K562 (cell line): Measurements from ENCODE around the gene ICAM2.

Experiments
- CTCF ChIP-seq, 3 experiments: IDR thresholded peaks in 2 of 3; conservative IDR thresholded peaks in 1 of 3; 2 replicates each; pipeline ENCODE4 v1.5.1; 2011 to 2012; ENCODE audit warnings: low read length in 3 of 3, mild to moderate bottlenecking in 3 of 3, control low read depth in 2 of 3, improper control_type of control experiment in 1 of 3, inconsistent platforms in 1 of 3, low read depth in 1 of 3, mixed read lengths in 1 of 3, moderate library complexity in 1 of 3; ENCODE audit not compliant: insufficient read depth in 2 of 3
- E2F3 ChIP-seq: fragments of 250-450 bp; sonication (Bioruptor Pico); IDR thresholded peaks from 2 replicates; pipeline ENCODE4 v1.4.0; 2020; ENCODE audit warnings: mild to moderate bottlenecking
- ELK1 ChIP-seq: sonication (generic); formaldehyde crosslinking; IDR thresholded peaks from 2 replicates; pipeline ENCODE4 v1.8.1; 2022; ENCODE audit warnings: missing genetic modification reagents
- GATAD2A ChIP-seq: fragments of 450-650 bp; IDR thresholded peaks from 2 replicates; pipeline ENCODE4 v1.6.1; 2017
- HCFC1 ChIP-seq: IDR thresholded peaks from 2 replicates; pipeline ENCODE4 v1.6.1; 2012; ENCODE audit warnings: low read depth, low read length, improper control_type of control experiment
- LARP7 ChIP-seq: fragments of 450-650 bp; IDR thresholded peaks from 2 replicates; pipeline ENCODE4 v1.6.1; 2016

- no peak for TF ChIP-seq HCFC1
- no peak for TF ChIP-seq ELK1 (CRISPR knock-in tag)
- no peak for TF ChIP-seq LARP7
- TF ChIP-seq CTCF (IDR thresholded peaks at IDR 0.05 in 2 of 3, conservative IDR thresholded peaks at IDR 0.05 in 1 of 3; ENCODE audit: insufficient read depth in 2 of 3, low read depth in 1 of 3, low read length in 3 of 3), result no peak
- TF ChIP-seq GATAD2A, result no peak
- TF ChIP-seq E2F3 (CRISPR knock-in tag), result no peak
Observed at GRCh38 chr17:63973930-63974593, 46.4 kb downstream of the ICAM2 start.
